ENCODE measurements around the gene RGS19. TPM values are rescaled to one million over a fixed set of nuclear protein-coding genes. Genes with fewer than 3 reads are reported as not detected.
"Not testable (repeated sequence)": the region's sequence is repeated elsewhere in the genome, so short reads cannot be mapped to it uniquely, and the experiment has no call there.

Gene RGS19
- total RNA-seq, 1 experiment from 2014 or later = 18.5 TPM

- DNase-seq (ENCODE audit: low read depth in 1 of 2, low spot score in 2 of 2) = no peak
- Histone ChIP-seq H3K27me3 (replicated peaks) (peaks cover 8% of the 10 kb centered on the region), H3K27ac (no peak overlapping the region), H3K4me3 (no peak overlapping the region), H3K9me3 (replicated peaks) (peaks cover 6% of the 10 kb centered on the region), H3K4me1 (replicated peaks) (no peaks in the 10 kb centered on the region), H3K36me3 (no peaks in the 10 kb centered on the region)
Observed at GRCh38 chr20:64092258-64093012, 13.1 kb upstream of the RGS19 start.

- Histone ChIP-seq H3K9me3 (replicated peaks) (peaks cover 6% of the 10 kb centered on the region), H3K4me1 (replicated peaks) (no peaks in the 10 kb centered on the region), H3K27me3 (replicated peaks) (peaks cover 8% of the 10 kb centered on the region), H3K36me3 (no peaks in the 10 kb centered on the region), H3K4me3 (no peak overlapping the region), H3K27ac (no peak overlapping the region)
- no peak for DNase-seq (ENCODE audit: low read depth in 1 of 2, low spot score in 2 of 2)
Observed at GRCh38 chr20:64091770-64092169, 12.5 kb upstream of the RGS19 start.

GRCh38 chr20:64091340-64091739, 12.0 kb upstream of the RGS19 start:
- peaks cover 10% of the 10 kb centered on the region for H3K27me3 ChIP-seq (replicated peaks)
- H3K4me1 ChIP-seq (replicated peaks) = no peaks in the 10 kb centered on the region
- H3K4me3 ChIP-seq = no peak overlapping the region
- H3K9me3 ChIP-seq (replicated peaks) = peaks cover 6% of the 10 kb centered on the region
- H3K27ac ChIP-seq = no peak overlapping the region
- DNase-seq (ENCODE audit: low read depth in 1 of 2, low spot score in 2 of 2) = no peak
- no peaks in the 10 kb centered on the region for H3K36me3 ChIP-seq

- peaks cover 6% of the 10 kb centered on the region for H3K9me3 ChIP-seq (replicated peaks)
- H3K27ac ChIP-seq = no peak overlapping the region
- no peaks in the 10 kb centered on the region for H3K4me1 ChIP-seq (replicated peaks)
Observed at GRCh38 chr20:64090165-64090564, 10.8 kb upstream of the RGS19 start.

GRCh38 chr20:64088586-64088985, 9.3 kb upstream of the RGS19 start:
- peaks cover 36% of the 10 kb centered on the region for H3K27me3 ChIP-seq (replicated peaks)
- not testable (repeated sequence) for H3K4me1 ChIP-seq (replicated peaks); H3K36me3 ChIP-seq; H3K27ac ChIP-seq; H3K4me3 ChIP-seq; DNase-seq (ENCODE audit: low read depth in 1 of 2, low spot score in 2 of 2); H3K9me3 ChIP-seq (replicated peaks)

More at GRCh38 chr20:64090165-64090564, 10.8 kb upstream of the RGS19 start:
- H3K36me3 ChIP-seq = no peaks in the 10 kb centered on the region
- no peak overlapping the region for H3K4me3 ChIP-seq
- H3K27me3 ChIP-seq (replicated peaks) = peaks cover 20% of the 10 kb centered on the region
- no peak for DNase-seq (ENCODE audit: low read depth in 1 of 2, low spot score in 2 of 2)

GRCh38 chr20:64087226-64087825, 8.0 kb upstream of the RGS19 start:
- not testable (repeated sequence) for H3K4me3 ChIP-seq; H3K9me3 ChIP-seq (replicated peaks); H3K27ac ChIP-seq; DNase-seq (ENCODE audit: low read depth in 1 of 2, low spot score in 2 of 2); H3K36me3 ChIP-seq
- peaks cover 44% of the 10 kb centered on the region for H3K27me3 ChIP-seq (replicated peaks)
- peaks cover 15% of the 10 kb centered on the region for H3K4me1 ChIP-seq (replicated peaks)

GRCh38 chr20:64086801-64087200, 7.5 kb upstream of the RGS19 start:
- H3K27me3 ChIP-seq (replicated peaks) = peaks cover 44% of the 10 kb centered on the region
- no peak overlapping the region for H3K27ac ChIP-seq
- no peak overlapping the region for H3K4me3 ChIP-seq
- no peak for DNase-seq (ENCODE audit: low read depth in 1 of 2, low spot score in 2 of 2)
- H3K9me3 ChIP-seq (replicated peaks) = peaks cover 6% of the 10 kb centered on the region
- peaks cover 15% of the 10 kb centered on the region for H3K4me1 ChIP-seq (replicated peaks)
- H3K36me3 ChIP-seq = no peaks in the 10 kb centered on the region; the same call in 1 of the 2 replicates

GRCh38 chr20:64084685-64085152, 5.4 kb upstream of the RGS19 start:
- Histone ChIP-seq H3K27ac (no peak overlapping the region), H3K9me3 (replicated peaks) (peaks cover 6% of the 10 kb centered on the region), H3K4me3 (no peak overlapping the region), H3K27me3 (replicated peaks) (peaks cover 43% of the 10 kb centered on the region), H3K36me3 (no peaks in the 10 kb centered on the region; the same call in 1 of the 2 replicates), H3K4me1 (replicated peaks) (peaks cover 19% of the 10 kb centered on the region)
- no peak for DNase-seq (ENCODE audit: low read depth in 1 of 2, low spot score in 2 of 2)

- no peak for DNase-seq (ENCODE audit: low read depth in 1 of 2, low spot score in 2 of 2)
- no peaks in the 10 kb centered on the region; the same call in 1 of the 2 replicates for H3K36me3 ChIP-seq
- H3K4me1 ChIP-seq (replicated peaks) = peaks cover 26% of the 10 kb centered on the region
- peaks cover 36% of the 10 kb centered on the region for H3K27me3 ChIP-seq (replicated peaks)
- no peak within 1 kb of the TSS for H3K27ac ChIP-seq
- peak within 1 kb of the TSS; percentile 35 for H3K4me3 ChIP-seq
- peaks cover 6% of the 10 kb centered on the region for H3K9me3 ChIP-seq (replicated peaks)
Observed at GRCh38 chr20:64083804-64084684, 4.7 kb upstream of the RGS19 start, which contains the start of gene LKAAEAR1. Gene LKAAEAR1 (minus strand): TSS chr20:64084398. CDS start chr20:64084219, 179 bp downstream.

GRCh38 chr20:64083378-64083803, 4.1 kb upstream of the RGS19 start:
- Histone ChIP-seq H3K4me1 (replicated peaks) (peaks cover 32% of the 10 kb centered on the region), H3K9me3 (replicated peaks) (peaks cover 6% of the 10 kb centered on the region), H3K4me3 (peak overlapping the region; percentile 35), H3K36me3 (no peaks in the 10 kb centered on the region; the same call in 1 of the 2 replicates), H3K27ac (no peak overlapping the region), H3K27me3 (replicated peaks) (peaks cover 36% of the 10 kb centered on the region)
- peak; percentile 59 to 80 for DNase-seq (ENCODE audit: low read depth in 1 of 2, low spot score in 2 of 2)

GRCh38 chr20:64082820-64083377, 3.6 kb upstream of the RGS19 start:
- Histone ChIP-seq H3K9me3 (replicated peaks) (peaks cover 4% of the 10 kb centered on the region), H3K27me3 (replicated peaks) (peaks cover 36% of the 10 kb centered on the region), H3K4me3 (peak overlapping the region; percentile 35), H3K4me1 (replicated peaks) (peaks cover 37% of the 10 kb centered on the region), H3K27ac (no peak overlapping the region), H3K36me3 (no peaks in the 10 kb centered on the region; the same call in 1 of the 2 replicates)
- no peak for DNase-seq (ENCODE audit: low read depth in 1 of 2, low spot score in 2 of 2)

- DNase-seq (ENCODE audit: low read depth in 1 of 2, low spot score in 2 of 2) = no peak
- H3K4me3 ChIP-seq = no peak overlapping the region
- no peaks in the 10 kb centered on the region for H3K9me3 ChIP-seq (replicated peaks)
- H3K27me3 ChIP-seq (replicated peaks) = peaks cover 36% of the 10 kb centered on the region
- H3K36me3 ChIP-seq = no peaks in the 10 kb centered on the region; the same call in 1 of the 2 replicates
- peaks cover 39% of the 10 kb centered on the region for H3K4me1 ChIP-seq (replicated peaks)
- H3K27ac ChIP-seq = no peak overlapping the region
Observed at GRCh38 chr20:64082126-64082731, 2.9 kb upstream of the RGS19 start.

GRCh38 chr20:64081624-64081964, 2.3 kb upstream of the RGS19 start:
- Histone ChIP-seq H3K27me3 (replicated peaks) (peaks cover 36% of the 10 kb centered on the region), H3K27ac (no peak overlapping the region), H3K9me3 (replicated peaks) (no peaks in the 10 kb centered on the region), H3K4me3 (no peak overlapping the region), H3K36me3 (no peaks in the 10 kb centered on the region; the same call in 1 of the 2 replicates), H3K4me1 (replicated peaks) (peaks cover 39% of the 10 kb centered on the region)
- no peak for DNase-seq (ENCODE audit: low read depth in 1 of 2, low spot score in 2 of 2)
